HG03457 (cell line): ENCODE results near the gene ZNF785.
"Not testable (repeated sequence)": the region's sequence is repeated elsewhere in the genome, so short reads cannot be mapped to it uniquely, and the experiment has no call there.

Source experiments
- ATAC-seq: cut with Tn5 transposase; IDR thresholded peaks from one replicate; pipeline ENCODE4 v1.9.1; 2021; ENCODE audit warnings: moderate number of reproducible peaks; ENCODE audit not compliant: unreplicated experiment

ZNF785 gene

GRCh38 chr16:30541502-30542329, 43.8 kb downstream of the ZNF785 start:
- no peak for ATAC-seq

GRCh38 chr16:30540916-30541464, 44.5 kb downstream of the ZNF785 start:
- not testable (repeated sequence) for ATAC-seq

GRCh38 chr16:30539986-30540526, 45.4 kb downstream of the ZNF785 start:
- ATAC-seq: not testable (repeated sequence)

- no peak for ATAC-seq
Measured at GRCh38 chr16:30539000-30539964, 46.2 kb downstream of the ZNF785 start.

GRCh38 chr16:30536391-30537024, 49.0 kb downstream of the ZNF785 start:
- ATAC-seq: not testable (repeated sequence)

GRCh38 chr16:30535777-30536190, 49.7 kb downstream of the ZNF785 start:
- ATAC-seq: no peak

GRCh38 chr16:30535106-30535776, 50.3 kb downstream of the ZNF785 start:
- no peak for ATAC-seq

GRCh38 chr16:30534368-30535105, 51.0 kb downstream of the ZNF785 start, which contains the start of gene ZNF747:
ZNF747 (minus strand) TSS chr16:30534858; CDS start chr16:30534679, 179 bp downstream.
- peak; percentile 40 for ATAC-seq

GRCh38 chr16:30533748-30534367, 51.6 kb downstream of the ZNF785 start:
- ATAC-seq: peak; percentile 9

GRCh38 chr16:30533146-30533522, 52.4 kb downstream of the ZNF785 start:
- ATAC-seq: no peak

GRCh38 chr16:30532285-30533145, 53.0 kb downstream of the ZNF785 start:
- no peak for ATAC-seq
